Stimulated activated CD4-positive, alpha-beta T cell treated with anti-CD3 and anti-CD28 coated beads, Interleukin-4, amount 100 ng/mL, for 4 hours (primary cell): Measurements from ENCODE around the gene TRAF7.
A peak's percentile ranks its signal among the peaks of the same experiment; 100 is the strongest.
"Not testable (repeated sequence)": the region's sequence is repeated elsewhere in the genome, so short reads cannot be mapped to it uniquely, and the experiment has no call there.

Source experiments
- DNase-seq, 2 experiments: peaks; one replicate each; pipeline ENCODE4 v3.0.0-alpha.2; 2020

The TRAF7 gene

DNA sequence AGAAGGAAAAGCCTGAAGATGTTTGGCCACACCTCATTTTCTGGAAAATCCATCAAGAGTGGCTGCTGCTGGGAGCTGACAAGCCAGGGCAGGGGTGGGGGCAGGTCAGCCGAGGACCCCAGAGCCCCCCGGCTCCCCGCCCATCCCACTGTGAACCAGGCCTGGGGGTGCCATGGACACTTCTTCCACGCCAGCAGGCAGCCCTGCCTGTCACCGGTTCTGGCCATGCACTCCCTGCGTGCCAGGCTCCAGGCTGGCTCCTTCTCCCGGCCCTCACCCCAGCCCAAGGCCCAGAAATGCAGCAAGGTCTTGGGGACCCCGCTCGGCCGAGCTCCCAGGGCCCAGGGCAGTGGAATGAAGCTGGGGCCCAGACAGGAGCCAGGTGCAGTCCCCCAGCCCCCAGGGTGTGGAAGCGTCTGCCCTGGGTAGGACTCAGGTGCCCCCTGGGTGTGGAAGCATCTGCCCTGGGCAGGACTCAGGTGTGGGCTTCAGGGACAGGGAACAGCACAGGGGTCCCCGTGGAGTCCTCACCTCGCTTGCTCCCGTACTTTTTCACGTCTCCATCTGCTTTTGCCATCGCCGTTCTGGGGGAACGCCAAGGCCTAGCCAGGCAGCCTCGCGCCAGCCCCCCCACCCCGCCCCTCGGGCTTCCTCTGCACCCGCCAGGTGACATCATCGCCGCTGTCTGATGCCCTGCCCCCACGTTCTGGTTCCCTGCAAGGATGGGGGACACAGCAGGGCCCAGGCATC lies 32.5 kb upstream of the TRAF7 start:
- DNase-seq = not testable (repeated sequence)

DNA sequence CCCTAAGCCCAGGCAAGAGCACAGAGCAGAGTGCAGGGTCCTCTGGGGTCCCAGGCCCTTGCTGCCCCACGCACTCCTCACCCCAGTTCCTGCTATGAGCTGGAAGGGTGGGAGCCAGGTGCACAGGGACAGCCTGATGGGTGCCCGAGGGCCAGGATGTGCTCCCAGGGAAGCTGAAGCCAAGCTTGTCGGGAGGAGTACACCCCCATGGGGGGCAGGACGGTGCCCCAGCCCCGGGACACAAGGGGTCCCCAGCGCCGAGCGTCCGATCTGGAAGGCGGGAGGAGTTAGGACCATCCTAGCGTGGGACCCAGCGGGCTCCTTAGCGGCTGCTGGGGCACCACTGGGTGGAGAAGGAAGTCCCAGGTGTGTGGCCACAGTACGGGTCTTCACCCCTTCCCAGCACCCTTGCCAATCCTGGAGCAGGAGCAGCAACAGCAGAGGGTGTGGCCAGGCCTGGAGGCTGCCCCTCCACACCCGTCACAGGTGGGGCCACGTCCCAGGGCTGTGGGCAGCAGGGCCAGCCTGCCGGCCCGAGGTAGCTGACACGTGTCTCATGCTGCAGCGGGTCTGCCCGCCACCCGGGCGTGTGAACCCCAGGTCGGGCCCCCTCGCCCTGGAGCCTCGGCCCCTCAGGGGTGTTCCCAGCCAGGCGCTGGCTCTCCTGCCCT lies 31.7 kb upstream of the TRAF7 start:
- DNase-seq = not testable (repeated sequence)

DNA sequence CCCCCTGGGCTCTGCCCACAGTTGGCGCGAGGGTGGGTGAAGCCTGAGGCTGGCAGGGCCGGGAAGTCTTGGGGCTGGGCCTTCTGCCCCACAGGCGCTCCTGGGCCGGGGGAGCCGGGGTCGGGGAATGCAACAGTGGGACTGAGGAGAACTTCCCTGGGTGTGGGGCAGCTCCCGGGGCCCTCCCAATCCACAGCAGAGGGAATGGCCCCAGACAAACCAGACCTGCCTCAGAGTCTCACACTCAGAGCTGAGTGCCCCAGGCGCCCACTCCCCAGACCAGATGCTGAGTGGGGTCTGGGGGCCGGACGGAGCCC lies 31.2 kb upstream of the TRAF7 start:
- DNase-seq = not testable (repeated sequence)

DNA sequence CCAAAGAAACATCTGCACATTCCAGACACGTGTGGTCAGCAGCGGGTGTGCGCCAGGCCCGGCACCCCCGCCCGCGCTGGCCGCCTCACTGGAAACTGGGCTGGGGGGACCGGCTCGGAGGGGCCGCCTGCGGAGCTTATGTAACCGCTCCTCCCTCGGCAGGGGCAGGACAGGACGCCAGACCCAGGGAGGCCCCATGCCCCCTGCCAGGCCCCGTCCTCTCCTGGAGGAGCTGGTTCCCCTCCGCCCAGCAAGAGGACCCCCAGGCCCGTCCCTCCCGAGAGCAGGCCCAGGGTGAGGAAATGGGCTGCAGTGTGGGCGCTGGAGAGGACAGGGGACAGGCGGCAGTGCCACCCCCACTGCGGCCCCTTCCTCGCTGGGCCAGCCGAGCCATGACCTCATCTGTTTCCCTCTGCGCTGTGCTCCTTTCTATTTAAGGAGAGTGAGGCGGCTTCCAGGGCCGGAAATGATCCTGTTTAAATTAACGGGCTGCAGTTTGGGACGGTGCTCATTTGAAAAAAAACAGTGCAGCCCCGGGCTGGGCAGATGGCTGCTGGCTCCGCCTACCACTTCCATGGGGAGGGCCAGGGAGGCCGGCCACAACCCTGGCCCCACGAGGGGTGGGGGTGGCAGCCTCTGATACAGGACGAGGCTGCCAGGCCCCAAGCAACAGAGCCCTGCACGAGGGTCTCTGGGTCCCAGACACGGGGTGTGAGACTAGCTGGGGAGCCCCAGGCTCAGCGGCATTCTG lies 30.7 kb upstream of the TRAF7 start:
- DNase-seq = not testable (repeated sequence)

- not testable (repeated sequence) for DNase-seq
Observed at GRCh38 chr16:2125609-2126008, 30.0 kb upstream of the TRAF7 start.

- not testable (repeated sequence) for DNase-seq
Observed at GRCh38 chr16:2126161-2126743, 29.3 kb upstream of the TRAF7 start.

DNA sequence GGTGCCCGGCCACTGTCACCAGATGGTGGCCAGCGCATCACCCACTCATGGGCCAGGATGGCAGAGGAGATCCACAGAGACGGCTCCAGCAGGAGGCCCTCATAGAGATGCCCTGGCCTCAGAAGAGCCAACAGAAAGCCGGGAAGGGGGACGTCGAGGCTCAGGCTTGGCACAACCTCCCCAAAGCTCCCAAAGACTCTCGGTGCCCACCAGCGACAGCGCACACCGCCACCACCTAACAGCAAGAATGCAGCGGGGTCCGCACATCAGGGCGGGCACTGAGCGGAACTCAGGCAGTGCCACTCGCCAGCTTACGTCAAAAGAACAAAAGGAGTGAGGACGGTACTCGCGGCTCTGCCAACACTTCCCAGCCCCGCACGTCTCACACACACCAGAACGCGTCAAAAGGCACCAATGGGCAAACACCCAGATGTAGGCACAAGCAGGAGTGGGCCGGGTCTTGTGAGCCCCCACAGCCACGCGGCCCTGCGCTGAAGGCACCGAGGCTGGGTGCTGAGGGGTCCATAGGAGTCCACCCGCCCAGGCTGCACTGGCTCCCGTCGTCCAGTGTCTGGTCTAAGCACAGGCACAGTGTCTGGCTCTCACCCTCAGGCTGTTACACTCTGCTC lies 28.5 kb upstream of the TRAF7 start:
- not testable (repeated sequence) for DNase-seq

DNA sequence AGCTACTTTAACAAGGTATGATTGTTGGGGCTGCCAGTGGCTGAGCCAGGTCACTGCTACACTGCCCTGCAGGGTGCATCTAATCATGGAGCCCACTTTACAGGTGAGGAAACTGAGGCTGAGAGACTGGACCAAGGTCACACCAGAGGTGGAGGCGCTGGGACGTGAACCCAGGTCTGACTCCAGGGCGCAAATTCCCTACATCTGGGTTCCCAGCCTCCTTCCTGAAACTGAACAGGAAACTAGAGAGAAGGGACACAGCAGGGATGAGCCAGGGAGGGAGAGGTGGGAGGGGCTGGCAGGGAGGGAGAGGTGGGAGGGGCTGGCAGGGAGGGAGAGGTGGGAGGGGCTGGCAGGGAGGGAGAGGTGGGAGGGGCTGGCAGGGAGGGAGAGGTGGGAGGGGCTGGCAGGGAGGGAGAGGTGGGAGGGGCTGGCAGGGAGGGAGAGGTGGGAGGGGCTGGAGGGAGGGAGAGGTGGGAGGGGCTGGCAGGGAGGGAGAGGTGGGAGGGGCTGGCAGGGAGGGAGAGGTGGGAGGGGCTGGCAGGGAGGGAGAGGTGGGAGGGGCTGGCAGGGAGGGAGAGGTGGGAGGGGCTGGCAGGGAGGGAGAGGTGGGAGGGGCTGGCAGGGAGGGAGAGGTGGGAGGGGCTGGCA lies 27.8 kb upstream of the TRAF7 start:
- peak in 1 of 2 experiments; percentile 25 for DNase-seq

- not testable (repeated sequence) for DNase-seq
Observed at GRCh38 chr16:2129251-2129650, 26.3 kb upstream of the TRAF7 start.

- DNase-seq = not testable (repeated sequence)
Observed at GRCh38 chr16:2129890-2130447, 25.6 kb upstream of the TRAF7 start.

GRCh38 chr16:2133797-2134196 lies 21.8 kb upstream of the TRAF7 start:
- DNase-seq = not testable (repeated sequence)

- not testable (repeated sequence) for DNase-seq
Observed at GRCh38 chr16:2135071-2135470, 20.5 kb upstream of the TRAF7 start.

- peak; percentile 98 to 100 for DNase-seq
Observed at GRCh38 chr16:2135770-2136490, 19.7 kb upstream of the TRAF7 start, which contains the start of gene PKD1. Gene PKD1 (minus strand): TSS chr16:2135898. CDS start chr16:2135689, 209 bp downstream.

DNA sequence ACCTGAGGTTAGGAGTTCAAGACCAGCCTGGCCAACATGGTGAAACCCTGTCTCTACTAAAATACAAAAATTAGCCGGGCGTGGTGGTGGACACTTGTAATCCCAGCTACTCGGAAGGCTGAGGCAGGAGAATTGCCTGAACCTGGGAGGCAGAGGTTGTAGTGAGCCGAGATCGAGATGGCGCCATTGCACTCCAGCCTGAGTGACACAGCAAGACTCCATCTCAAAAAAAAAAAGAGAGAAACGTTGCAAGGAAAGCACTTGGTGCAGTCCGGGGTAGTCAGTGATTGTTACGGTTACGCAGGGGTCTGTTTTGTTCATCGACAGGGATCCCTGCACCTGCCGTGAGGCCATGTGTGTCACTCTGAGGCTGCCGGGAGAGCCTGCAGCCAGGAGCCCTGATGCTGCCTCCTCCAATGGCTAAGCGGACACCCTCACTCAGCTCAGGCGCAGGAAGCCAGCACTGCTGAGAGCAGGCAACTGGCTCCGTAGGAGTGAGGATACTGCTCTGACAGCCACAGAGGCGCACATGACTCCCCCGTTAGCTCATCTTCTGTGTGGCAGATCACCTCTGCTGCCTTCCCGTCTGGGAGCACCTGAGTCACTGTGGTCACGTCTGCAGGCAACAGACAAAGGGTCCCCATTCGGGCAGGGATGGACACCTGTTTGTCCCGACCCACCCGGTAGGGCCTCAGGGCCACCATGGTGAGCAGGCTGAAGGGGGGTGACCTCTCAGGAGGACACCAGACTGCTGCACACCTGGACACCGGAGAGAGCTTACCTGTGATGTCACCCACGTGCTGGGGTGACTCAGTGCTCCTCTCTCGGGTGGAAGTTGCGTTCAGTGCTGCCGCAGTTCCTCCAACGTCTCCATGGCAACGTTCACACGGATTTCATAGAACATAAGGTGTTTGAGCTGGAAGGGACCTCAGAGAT lies 12.4 kb upstream of the TRAF7 start:
- DNase-seq = peak in 1 of 2 experiments; percentile 20

GRCh38 chr16:2143878-2144485 lies 11.6 kb upstream of the TRAF7 start:
- no peak for DNase-seq

- DNase-seq = no peak
Observed at GRCh38 chr16:2145843-2146242, 9.7 kb upstream of the TRAF7 start.

DNA sequence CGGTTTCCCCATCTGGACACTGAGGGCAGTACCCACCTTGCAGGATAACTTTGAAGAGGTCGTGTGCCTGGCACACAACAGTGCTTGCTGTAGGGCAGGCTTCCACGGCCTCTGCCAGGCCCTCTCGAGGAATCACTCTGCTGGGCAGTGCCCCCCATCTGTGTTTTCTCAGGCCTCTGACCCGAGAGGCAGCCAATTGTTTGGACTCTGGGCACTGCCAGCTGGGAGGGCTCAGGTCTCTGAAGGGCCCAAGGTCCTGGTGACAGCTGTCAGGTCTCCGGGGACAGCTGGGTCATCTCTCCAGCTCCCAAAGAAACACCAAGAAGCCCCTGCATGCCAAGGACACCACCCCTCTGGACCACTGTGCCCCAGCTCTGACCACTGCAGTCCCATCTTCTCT lies 8.2 kb upstream of the TRAF7 start:
- DNase-seq = no peak

- DNase-seq = peak; percentile 47 to 56
Observed at GRCh38 chr16:2147981-2148671, 7.5 kb upstream of the TRAF7 start, which contains the start of gene RAB26. Gene RAB26 (plus strand): TSS chr16:2148625. CDS start chr16:2148784, 159 bp downstream.
